RWPE1 (cell line): ENCODE results near the gene SPRR2G.
"Not testable (repeated sequence)": the region's sequence is repeated elsewhere in the genome, so short reads cannot be mapped to it uniquely, and the experiment has no call there.

ENCODE experiments used
- CTCF ChIA-PET: fragments of 350-600 bp; sonication (Branson Sonifier 250); formaldehyde crosslinking; extraction: SDS; loops from one replicate; lab custom pipeline; 2021; lab: Yijun Ruan, JAX
- POLR2A ChIA-PET: fragments of 400-600 bp; formaldehyde crosslinking; extraction: SDS; loops from one replicate; lab custom pipeline; 2020; ENCODE audit warnings: antibody characterized with exemption; ENCODE audit not compliant: low non-redundant PET; lab: Yijun Ruan, JAX
- DNase-seq: peaks from one replicate; pipeline ENCODE4 v3.0.0; 2012; ENCODE audit warnings: low spot score
- H3K27ac ChIP-seq: fragments of 450-650 bp; 2 replicates; pipeline ENCODE4 v1.5.1; 2017
- CTCF ChIP-seq: fragments of 450-650 bp; conservative IDR thresholded peaks from 2 replicates; pipeline ENCODE4 v1.5.1; 2017; ENCODE audit warnings: low read depth, mild to moderate bottlenecking

The SPRR2G gene

DNA sequence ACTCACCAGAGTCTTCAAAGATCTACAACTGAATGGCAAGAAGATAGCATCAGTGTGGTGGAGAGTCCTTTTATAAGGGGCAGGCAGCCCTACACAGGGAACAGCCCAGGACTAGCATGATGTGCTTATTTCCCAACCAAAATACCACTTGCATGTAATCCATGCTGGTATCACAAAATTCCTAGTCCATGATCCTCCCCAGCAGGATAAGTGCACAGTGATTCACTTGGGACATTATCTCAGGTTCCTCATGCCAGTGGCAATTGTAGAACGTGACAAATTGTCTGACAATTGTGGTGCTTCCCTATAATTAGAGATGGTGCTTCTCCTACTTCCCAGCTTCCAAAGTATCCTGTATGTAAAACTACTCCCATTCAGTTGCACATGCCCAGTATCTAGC is at the start of gene SPRR2G:
Gene SPRR2G, minus strand, starts transcription at position 45 of the 400 bp plus-strand sequence. CDS start 780 bp downstream, outside the sequence.
- CTCF ChIA-PET, result interaction anchor here (0.7 kb wide), 1 partner anchor 29 kb away, joined by 4 read pairs; no protein-coding TSS in a partner anchor
- H3K27ac ChIP-seq, result no peak within 1 kb of the TSS
- DNase-seq, result no peak
- POLR2A ChIA-PET, result no interaction called here
- TF ChIP-seq CTCF, result no peak

GRCh38 chr1:153195216-153195615 is 44.5 kb upstream of the SPRR2G start:
- H3K27ac ChIP-seq, result no peak overlapping the region
- POLR2A ChIA-PET, result no interaction called here
- no peak for DNase-seq
- no peak for TF ChIP-seq CTCF
- CTCF ChIA-PET, result interaction anchor here (0.6 kb wide), 1 partner anchor 26 kb away, joined by 4 read pairs; no protein-coding TSS in a partner anchor

DNA sequence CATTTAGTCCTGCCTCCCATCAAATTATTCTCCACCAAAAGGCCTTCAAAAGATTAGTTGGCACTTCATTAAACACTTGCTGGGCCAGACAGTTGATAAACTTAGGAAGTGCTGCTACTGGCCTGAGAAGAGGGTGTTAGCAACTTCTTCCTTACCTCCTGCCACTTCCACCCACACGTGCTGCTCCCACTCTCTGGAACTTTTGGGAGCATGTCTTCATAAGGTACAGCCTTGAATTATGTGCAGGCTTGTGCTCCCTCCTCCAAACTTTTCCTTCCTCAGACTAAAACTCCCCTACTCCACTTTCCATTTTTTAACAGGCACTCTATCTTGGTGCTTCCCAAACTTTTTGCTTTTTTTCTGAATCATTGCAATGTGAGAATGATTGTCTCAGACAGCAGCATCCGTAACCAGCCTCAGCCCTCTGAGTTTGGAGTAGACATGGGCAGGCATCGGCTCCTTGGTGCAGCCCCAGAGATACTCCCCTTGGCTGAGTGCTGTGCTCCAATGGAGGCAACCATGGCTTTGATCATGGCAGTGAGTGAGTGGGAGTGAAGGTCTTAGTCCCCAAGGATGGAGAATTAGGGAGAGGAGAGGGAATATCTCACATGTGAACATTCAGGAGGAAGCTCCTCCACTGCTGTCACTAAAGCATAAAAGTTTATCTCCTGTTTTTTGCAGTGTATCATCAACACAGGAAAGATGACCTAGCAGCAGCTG is 43.8 kb upstream of the SPRR2G start:
- DNase-seq, result no peak
- TF ChIP-seq CTCF, result no peak
- CTCF ChIA-PET, result interaction anchor here (0.6 to 1.6 kb wide), 2 partner anchors 27 to 94 kb away, joined by 4 to 7 read pairs; no protein-coding TSS in a partner anchor
- POLR2A ChIA-PET, result no interaction called here
- H3K27ac ChIP-seq, result no peak overlapping the region

GRCh38 chr1:153192697-153193096 is 42.0 kb upstream of the SPRR2G start:
- peak; percentile 54 for TF ChIP-seq CTCF
- no peak overlapping the region for H3K27ac ChIP-seq
- peak; percentile 57 for DNase-seq
- ChIA-PET CTCF (interaction anchor here (0.5 to 2.4 kb wide), 23 partner anchors 25 to 539 kb away, joined by 3 to 20 read pairs (median 4); no protein-coding TSS in a partner anchor), POLR2A (no interaction called here)

- no peak overlapping the region for H3K27ac ChIP-seq
- DNase-seq, result peak; percentile 22
- no peak for TF ChIP-seq CTCF
- ChIA-PET POLR2A (no interaction called here), CTCF (interaction anchor here (0.9 to 1.4 kb wide), 2 partner anchors 158 to 319 kb away, joined by 3 to 4 read pairs; no protein-coding TSS in a partner anchor)
Measured at GRCh38 chr1:153190373-153190772, 39.7 kb upstream of the SPRR2G start.

DNA sequence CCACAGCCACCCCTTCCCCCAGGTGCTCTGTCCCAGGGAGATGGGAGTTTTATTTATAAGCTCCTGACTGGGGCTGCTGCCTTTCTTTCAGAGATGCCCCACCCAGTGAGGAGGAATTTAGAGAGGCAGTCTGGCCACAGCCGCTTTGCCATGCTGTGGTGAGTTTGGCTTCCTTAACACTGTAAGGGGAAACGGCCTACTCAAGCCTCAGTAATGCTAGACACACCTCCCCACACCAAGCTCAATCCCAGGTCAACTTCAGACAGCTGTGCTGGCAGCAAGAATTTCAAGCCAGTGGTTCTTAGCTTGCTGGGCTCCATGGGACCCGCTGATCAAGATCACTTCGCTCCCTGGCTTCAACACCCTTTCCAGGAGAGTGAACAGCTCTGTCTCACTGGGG is 37.6 kb upstream of the SPRR2G start:
- DNase-seq, H3K27ac ChIP-seq, POLR2A ChIA-PET: not testable (repeated sequence)
- CTCF ChIA-PET, result interaction anchor here (0.7 to 0.9 kb wide), 2 partner anchors 13 to 319 kb away, joined by 3 to 4 read pairs; no protein-coding TSS in a partner anchor

- CTCF ChIA-PET, result no interaction called here
- no peak for TF ChIP-seq CTCF
- H3K27ac ChIP-seq, result no peak overlapping the region
- POLR2A ChIA-PET, result no interaction called here
- DNase-seq, result no peak
Measured at GRCh38 chr1:153180556-153180955, 29.9 kb upstream of the SPRR2G start.
